Measurements from ENCODE around the gene BTBD19.

Gene BTBD19

DNA sequence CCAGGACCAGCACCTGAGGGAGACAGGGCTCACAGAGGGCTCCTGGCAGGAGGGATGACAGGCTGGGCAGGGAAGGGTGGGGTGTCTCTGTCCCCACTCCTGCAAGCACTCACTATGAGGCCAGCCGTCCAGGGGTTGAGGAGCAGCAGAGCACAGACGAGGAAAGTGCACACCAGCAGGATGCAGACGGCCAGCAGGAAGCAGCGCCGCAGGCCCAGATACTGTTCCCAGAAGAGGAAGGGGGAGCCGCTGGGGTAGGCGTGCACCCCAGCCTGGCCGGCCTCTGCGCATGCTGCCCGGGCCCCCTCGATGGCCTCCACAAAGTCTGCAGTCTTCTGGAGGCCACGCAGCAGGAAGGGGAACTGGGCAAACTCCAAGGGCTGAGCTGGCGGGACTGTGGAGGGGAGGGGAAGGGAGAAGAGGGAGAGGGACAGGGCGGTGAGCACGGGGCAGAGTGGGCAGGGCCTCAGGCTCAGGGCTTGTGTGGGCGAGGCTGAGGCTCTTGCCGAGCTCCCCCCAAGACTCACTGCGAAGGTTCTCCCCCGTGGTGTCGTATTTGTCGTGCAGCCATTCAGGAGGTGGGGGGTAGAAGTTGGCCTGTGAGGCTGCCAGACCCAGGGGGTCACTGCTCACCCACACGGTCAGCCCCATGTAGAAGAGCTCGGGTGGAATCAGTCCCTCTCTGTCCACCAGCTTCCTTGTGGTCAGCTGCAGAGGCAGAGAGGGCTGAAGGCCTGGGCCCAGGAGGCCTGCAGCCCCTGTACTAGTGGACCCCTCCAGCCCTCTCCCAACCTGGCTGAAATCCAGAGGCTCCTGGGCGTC, 18.3 kb downstream of the BTBD19 start:
- FAIRE-seq: no peak
- DNase-seq (ENCODE audit: insufficient read length): no peak
- no peak for TF ChIP-seq POLR2AphosphoS5 (IDR thresholded peaks at IDR 0.05; ENCODE audit: low read depth, low read length)
- TF ChIP-seq TAF1 (IDR thresholded peaks at IDR 0.05; ENCODE audit: borderline replicate concordance, low read depth, low read length): no peak
- no peak for TF ChIP-seq POLR2A (IDR thresholded peaks at IDR 0.05; ENCODE audit: low read depth, low read length)

DNA sequence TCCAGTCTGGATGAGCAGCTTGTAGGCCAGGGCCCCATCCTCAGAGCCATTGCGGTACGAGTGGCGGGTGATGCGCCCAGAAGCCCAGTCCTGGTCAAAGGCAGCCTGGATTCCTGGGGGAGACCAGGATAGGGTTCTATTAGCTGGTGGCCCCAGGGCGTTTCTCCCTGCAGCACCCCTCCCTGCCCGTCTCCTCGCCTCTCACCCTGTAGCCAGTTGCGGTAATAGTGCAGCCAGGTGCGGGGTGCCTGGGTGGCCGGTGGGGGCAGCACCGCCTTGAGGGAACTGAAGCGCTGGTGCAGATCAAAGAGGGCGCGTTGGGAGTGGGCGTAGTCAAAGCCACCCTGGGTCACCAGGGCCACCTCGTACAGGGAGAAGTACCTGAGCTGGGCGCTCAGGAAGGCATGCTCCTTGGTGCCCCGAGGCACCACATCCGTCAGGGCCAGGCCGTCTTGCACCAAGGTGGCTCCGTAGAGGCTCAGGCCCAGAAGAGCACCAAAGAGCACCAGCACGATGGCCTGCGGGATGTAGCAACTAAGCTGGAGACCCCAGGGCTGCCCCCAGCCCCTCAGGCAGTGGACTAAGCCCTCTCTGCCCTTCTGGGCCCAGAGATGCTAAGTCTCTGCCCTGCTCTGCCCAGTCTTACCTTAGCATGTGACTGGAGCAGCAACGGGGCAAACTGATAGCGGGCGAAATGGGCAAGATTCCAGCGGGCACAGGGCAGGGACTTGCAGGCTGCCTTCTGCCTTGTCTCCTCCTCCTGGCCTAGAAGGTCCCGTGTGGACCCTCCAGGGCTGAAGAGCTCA, 19.1 kb downstream of the BTBD19 start:
- TF ChIP-seq POLR2AphosphoS5 (IDR thresholded peaks at IDR 0.05; ENCODE audit: low read depth, low read length) (no peak), TAF1 (IDR thresholded peaks at IDR 0.05; ENCODE audit: borderline replicate concordance, low read depth, low read length) (no peak), POLR2A (IDR thresholded peaks at IDR 0.05; ENCODE audit: low read depth, low read length) (no peak)
- FAIRE-seq (no peak), DNase-seq (ENCODE audit: insufficient read length) (no peak)

DNA sequence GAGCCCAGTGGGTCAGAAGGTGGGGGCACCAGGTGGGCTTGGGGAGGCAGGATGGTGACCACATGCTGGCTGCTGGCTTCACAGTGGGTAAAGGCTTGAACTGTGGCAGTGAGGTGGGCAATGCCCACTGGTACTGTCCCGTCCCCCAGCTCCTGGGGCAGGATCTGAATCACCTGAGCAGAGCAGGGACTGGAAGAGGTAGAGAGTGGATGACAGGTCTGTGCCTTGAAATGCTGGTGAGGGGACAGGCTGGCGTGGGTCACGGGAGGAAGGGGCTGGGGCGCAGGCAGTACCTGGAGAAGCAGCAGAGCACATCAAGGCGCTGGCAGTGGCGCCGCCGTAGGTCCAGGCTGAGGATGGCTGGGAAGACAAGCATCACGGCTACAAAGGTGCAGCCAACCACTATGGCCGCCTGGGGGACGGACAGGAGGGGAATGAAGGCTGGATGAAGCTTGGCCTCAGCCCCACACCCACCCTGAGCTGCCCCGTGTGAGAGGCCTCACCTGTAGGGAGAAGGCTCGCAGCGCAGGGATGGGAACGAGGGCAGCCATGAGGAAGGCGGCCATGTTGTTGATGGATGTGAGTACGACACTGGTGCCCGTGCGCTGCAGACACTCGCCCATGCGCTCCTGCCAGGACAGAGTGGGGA, 19.8 kb downstream of the BTBD19 start:
- no peak for DNase-seq (ENCODE audit: insufficient read length)
- TF ChIP-seq POLR2AphosphoS5 (IDR thresholded peaks at IDR 0.05; ENCODE audit: low read depth, low read length) (no peak), POLR2A (IDR thresholded peaks at IDR 0.05; ENCODE audit: low read depth, low read length) (no peak), TAF1 (IDR thresholded peaks at IDR 0.05; ENCODE audit: borderline replicate concordance, low read depth, low read length) (no peak)
- FAIRE-seq: no peak

DNA sequence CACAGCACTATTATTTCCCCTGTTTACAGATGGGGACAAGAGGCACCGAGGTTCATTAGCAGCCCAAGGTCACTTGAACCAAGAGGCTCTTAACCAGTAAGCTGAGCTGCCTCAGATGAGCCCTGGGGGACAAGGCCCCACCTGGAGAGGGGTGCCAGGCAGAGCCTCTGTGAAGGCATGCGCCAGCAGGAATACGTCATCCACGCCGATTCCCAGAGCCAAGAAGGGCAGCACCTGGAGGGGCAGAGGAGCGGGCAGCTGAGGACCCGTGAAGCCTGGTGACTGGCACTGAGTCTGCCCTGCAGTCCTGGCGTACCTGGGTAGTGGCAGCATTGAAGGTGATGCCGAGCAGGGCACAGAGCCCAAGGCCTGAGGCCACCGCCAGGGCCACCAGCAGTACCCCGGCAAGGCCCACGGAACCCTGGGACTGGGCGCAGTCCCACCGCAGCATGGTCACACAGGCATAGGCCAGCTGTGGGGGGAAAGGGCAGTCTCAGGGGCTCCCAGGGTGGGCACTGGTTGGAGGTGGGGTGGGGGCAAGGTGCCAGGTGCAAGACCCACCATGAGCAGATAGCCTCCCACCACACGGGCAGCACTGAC, 20.6 kb downstream of the BTBD19 start:
- TF ChIP-seq POLR2AphosphoS5 (IDR thresholded peaks at IDR 0.05; ENCODE audit: low read depth, low read length) (no peak), TAF1 (IDR thresholded peaks at IDR 0.05; ENCODE audit: borderline replicate concordance, low read depth, low read length) (no peak), POLR2A (IDR thresholded peaks at IDR 0.05; ENCODE audit: low read depth, low read length) (no peak)
- DNase-seq (ENCODE audit: insufficient read length) (no peak), FAIRE-seq (no peak)

DNA sequence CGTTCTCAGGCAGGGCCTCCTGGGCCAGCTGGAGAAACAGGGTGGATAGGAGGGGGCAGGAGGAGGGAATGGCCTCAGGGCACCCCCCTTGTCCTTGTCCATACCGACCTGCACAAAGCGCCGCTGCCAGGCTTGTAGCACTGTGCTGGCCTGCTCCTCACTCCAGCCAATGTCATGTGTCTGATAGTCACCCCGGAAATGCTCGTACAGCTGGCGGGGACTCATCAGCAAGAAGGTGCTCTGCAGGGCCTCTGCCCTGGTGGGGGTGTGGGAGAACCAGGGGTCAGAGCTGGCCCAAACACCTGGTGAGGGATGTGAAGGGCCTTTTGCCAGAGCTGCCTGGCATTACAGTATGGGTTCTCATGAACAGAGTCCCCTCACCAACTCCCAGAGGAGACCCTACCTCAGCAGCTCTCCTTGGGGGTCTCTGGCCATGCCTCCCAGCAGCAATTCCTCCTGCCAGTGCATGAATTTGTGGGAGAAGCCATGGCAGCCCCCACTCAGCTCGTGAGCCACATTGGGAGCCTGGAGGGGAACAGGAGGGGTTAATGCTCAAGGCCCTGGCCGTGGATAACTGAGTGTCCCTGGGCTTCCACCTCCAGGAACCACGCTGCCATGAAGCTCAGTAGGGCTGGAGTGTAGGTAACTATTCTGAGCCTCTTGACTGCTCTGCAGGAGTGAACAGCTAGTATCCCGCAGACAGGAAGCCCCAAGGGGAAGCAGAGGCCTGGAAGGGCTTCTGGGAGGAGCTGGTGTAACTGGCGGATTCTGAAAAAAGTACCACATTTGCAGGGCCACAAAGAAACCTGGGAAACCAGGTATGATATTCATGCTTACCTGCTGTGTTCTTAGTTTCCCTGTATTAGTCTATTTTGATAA, 21.4 kb downstream of the BTBD19 start:
- TF ChIP-seq POLR2AphosphoS5 (IDR thresholded peaks at IDR 0.05; ENCODE audit: low read depth, low read length): no peak
- no peak for TF ChIP-seq POLR2A (IDR thresholded peaks at IDR 0.05; ENCODE audit: low read depth, low read length)
- no peak for TF ChIP-seq TAF1 (IDR thresholded peaks at IDR 0.05; ENCODE audit: borderline replicate concordance, low read depth, low read length)
- DNase-seq (ENCODE audit: insufficient read length): no peak
- FAIRE-seq: no peak

DNA sequence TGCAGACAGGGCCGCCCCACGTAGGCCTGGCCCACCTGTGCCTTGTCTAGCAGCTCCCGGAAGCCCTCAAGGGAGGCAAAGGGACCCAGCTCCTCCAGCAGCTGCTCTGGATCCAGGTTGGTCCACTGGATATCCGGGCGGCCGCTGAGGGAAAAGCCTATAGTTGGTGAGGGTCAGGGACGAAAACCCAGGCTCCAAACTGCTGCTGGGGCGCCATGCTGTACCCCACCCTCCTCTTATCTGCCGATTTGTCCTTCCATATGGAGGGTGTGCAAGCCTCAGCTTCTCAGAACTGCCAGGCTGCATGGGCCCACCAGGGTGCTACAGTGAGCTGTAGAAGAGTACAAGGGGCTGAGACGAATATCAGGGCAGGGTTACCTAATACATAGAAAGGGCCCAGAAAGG, 22.6 kb downstream of the BTBD19 start:
- DNase-seq (ENCODE audit: insufficient read length) (no peak), FAIRE-seq (no peak)
- no peak for TF ChIP-seq POLR2AphosphoS5 (IDR thresholded peaks at IDR 0.05; ENCODE audit: low read depth, low read length)
- TF ChIP-seq TAF1 (IDR thresholded peaks at IDR 0.05; ENCODE audit: borderline replicate concordance, low read depth, low read length): no peak
- no peak for TF ChIP-seq POLR2A (IDR thresholded peaks at IDR 0.05; ENCODE audit: low read depth, low read length)

DNA sequence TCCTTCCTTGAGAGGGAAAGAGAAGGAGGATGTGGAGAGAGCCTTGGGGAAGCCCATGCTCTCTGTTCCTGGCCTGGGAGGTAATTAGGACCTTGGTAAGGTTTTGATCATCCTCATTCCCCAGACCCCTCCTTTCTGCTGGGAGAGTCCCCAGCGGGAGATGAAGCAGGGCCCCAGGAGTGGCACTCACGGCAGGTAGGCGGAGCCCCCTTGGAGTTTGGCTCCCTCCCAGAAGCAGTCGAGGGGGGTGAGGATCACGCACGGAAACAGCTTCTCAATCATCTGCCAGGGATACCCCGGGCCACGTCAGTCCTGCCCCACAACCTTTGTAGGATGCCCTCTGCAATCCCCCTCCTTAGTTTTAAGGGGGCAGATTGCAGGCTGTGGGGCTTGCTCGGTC, 23.2 kb downstream of the BTBD19 start:
- no peak for FAIRE-seq
- TF ChIP-seq TAF1 (IDR thresholded peaks at IDR 0.05; ENCODE audit: borderline replicate concordance, low read depth, low read length) (no peak), POLR2A (IDR thresholded peaks at IDR 0.05; ENCODE audit: low read depth, low read length) (no peak), POLR2AphosphoS5 (IDR thresholded peaks at IDR 0.05; ENCODE audit: low read depth, low read length) (no peak)
- DNase-seq (ENCODE audit: insufficient read length): no peak

DNA sequence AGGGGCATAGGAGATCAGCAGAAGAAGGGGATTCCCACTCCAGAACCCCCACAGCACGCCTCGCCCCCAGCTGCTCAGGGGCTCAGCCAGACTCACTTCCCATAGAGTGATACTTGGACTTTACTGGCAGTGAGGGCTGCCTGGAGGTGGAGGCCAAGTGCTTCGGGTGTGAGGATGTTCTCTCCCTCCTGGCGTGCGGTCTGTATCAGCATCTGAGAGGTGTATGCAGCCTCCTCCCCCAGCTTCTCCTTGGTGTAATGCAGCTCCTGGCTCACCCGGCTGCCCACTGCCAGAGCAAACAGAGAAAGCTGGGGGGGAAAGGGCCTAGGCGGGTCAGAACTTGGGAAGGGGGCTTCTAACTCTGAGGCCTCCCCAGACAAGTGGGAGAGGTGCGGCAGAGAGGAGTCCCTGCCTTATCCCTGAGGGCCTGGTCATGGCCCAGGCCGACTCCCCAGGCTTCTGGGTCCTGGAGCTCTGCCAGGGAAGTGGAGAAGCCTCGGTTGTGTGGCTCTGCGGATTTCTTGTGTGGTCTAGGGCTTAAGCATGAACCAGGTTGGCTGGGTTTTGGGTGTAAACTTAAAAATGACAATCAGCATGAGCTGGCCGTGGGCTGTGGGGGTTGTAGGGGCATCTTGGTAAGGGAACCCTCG, 23.9 kb downstream of the BTBD19 start:
- FAIRE-seq (no peak), DNase-seq (ENCODE audit: insufficient read length) (no peak)
- TF ChIP-seq POLR2A (IDR thresholded peaks at IDR 0.05; ENCODE audit: low read depth, low read length): no peak
- TF ChIP-seq POLR2AphosphoS5 (IDR thresholded peaks at IDR 0.05; ENCODE audit: low read depth, low read length): no peak
- TF ChIP-seq TAF1 (IDR thresholded peaks at IDR 0.05; ENCODE audit: borderline replicate concordance, low read depth, low read length): no peak

DNA sequence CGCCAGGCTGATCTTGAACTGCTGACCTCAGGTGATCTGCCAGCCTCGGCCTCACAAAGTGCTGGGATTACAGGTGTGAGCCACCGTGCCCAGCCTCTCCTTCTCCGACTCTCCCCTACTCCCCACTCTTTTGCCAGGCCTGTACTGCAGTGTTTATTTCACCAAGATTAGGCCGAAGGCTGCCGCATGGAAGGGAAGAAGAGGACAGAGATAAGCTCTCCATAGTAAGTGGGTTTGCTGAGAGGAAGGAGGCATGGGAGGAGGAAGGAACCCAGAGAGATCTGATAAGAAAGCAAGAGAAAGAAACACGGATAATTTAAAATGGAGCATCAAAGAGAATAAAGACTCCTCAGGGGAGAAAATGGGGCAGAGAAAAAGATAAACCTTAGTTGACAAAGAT, 26.0 kb downstream of the BTBD19 start:
- TF ChIP-seq TAF1 (IDR thresholded peaks at IDR 0.05; ENCODE audit: borderline replicate concordance, low read depth, low read length) (no peak), POLR2A (IDR thresholded peaks at IDR 0.05; ENCODE audit: low read depth, low read length) (no peak), POLR2AphosphoS5 (IDR thresholded peaks at IDR 0.05; ENCODE audit: low read depth, low read length) (no peak)

More for the DNA sequence above, 26.0 kb downstream of the BTBD19 start:
- DNase-seq (ENCODE audit: insufficient read length): no peak
- FAIRE-seq: no peak
